Cardiac muscle cell (in vitro differentiated cells and primary cell): ENCODE results near the gene WDR43. TPM values are rescaled to one million over a fixed set of nuclear protein-coding genes. Genes with fewer than 3 reads are reported as not detected.

Experiments used
- DNase-seq, 2 donors: peaks; one replicate each; pipeline versions ENCODE4 v3.0.0 to v3.0.0-alpha.2; 2010 to 2017; ENCODE audit warnings: low read depth in 1 of 2, low spot score in 1 of 2
- H3K27ac ChIP-seq: fragments of 200-600 bp; sonication (generic); 2 replicates; pipeline ENCODE4 v1.5.1; 2016
- H3K27me3 ChIP-seq: fragments of 200-600 bp; sonication (generic); 2 replicates; pipeline ENCODE4 v1.6.0; 2016; ENCODE audit warnings: control low read depth
- H3K36me3 ChIP-seq: fragments of 200-600 bp; sonication (generic); 2 replicates; pipeline ENCODE4 v1.5.1; 2016; ENCODE audit warnings: control low read depth
- H3K4me1 ChIP-seq: fragments of 200-600 bp; sonication (generic); 2 replicates; pipeline ENCODE4 v1.8.1; 2017; ENCODE audit warnings: low read depth, mild to moderate bottlenecking, mixed run types
- H3K4me3 ChIP-seq: fragments of 200-600 bp; sonication (generic); 2 replicates; pipeline ENCODE4 v1.5.1; 2016; ENCODE audit warnings: mild to moderate bottlenecking
- H3K9me3 ChIP-seq: fragments of 200-600 bp; sonication (generic); 2 replicates; pipeline ENCODE4 v1.5.1; 2017; ENCODE audit warnings: low read depth, mild to moderate bottlenecking, control low read depth
- polyA plus RNA-seq: library from polyadenylated mRNA; unstranded; fragments of >200 nt; fragmentation: Nextera tagmentation; extraction: Ambion mirVana; gene quantifications from 2 replicates; pipeline ENCODE4 v1.2.1, GENCODE V29; 2016
- total RNA-seq: library from RNA; depleted of rRNA; stranded (reverse); fragments of >200 nt; gene quantifications from 2 replicates; pipeline ENCODE4 v1.2.3, GENCODE V29; 2016
- TF ChIP-seq, protein P1 (sequence below): IDR thresholded peaks from 2 replicates; pipeline ENCODE4 v1.5.1; 2012; ENCODE audit warnings: low read depth, mild to moderate bottlenecking, low read length

The WDR43 gene
- total and polyA plus RNA-seq, 2 experiments from 2014 or later, result 16.9 to 34.1 TPM

DNA sequence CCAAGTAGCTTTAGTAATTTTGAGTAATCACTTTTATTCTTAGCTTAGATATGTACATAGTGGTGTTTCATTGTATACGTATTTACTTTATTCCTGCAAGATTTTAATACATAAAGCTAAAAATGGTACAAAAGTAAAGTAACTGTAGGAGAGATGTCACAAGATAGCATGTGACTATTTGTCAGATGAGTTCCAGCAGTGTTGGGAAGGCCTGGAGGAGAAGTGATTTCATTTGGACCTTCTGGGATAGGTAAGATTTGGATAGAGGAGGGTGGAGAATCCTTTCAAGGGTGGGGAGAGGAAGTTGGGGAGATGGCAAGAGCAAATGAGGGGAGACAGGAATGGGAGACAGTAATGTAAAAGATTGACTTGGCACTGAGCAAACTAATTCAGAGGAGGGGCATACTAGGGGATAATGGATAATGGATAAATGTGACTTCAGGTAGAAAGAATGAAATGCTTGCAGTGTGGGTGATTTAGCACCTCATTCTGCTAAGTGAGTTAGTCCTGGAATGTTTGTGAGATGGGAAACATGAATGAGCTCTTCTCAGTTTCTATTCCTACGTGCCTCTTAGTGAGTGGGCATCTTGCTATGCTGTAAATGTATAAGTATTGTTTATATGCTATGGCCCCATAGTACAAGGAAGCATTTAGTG, 10.5 kb downstream of the WDR43 start:
- no peak for DNase-seq
- TF ChIP-seq, protein P1, sequence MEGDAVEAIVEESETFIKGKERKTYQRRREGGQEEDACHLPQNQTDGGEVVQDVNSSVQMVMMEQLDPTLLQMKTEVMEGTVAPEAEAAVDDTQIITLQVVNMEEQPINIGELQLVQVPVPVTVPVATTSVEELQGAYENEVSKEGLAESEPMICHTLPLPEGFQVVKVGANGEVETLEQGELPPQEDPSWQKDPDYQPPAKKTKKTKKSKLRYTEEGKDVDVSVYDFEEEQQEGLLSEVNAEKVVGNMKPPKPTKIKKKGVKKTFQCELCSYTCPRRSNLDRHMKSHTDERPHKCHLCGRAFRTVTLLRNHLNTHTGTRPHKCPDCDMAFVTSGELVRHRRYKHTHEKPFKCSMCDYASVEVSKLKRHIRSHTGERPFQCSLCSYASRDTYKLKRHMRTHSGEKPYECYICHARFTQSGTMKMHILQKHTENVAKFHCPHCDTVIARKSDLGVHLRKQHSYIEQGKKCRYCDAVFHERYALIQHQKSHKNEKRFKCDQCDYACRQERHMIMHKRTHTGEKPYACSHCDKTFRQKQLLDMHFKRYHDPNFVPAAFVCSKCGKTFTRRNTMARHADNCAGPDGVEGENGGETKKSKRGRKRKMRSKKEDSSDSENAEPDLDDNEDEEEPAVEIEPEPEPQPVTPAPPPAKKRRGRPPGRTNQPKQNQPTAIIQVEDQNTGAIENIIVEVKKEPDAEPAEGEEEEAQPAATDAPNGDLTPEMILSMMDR, result no peak
- H3K4me3 ChIP-seq, result no peak overlapping the region
- H3K27ac ChIP-seq, result no peak overlapping the region
- no peaks in the 10 kb centered on the region for H3K9me3 ChIP-seq
- H3K27me3 ChIP-seq, result no peaks in the 10 kb centered on the region
- H3K36me3 ChIP-seq, result peaks cover 29% of the 10 kb centered on the region
- no peaks in the 10 kb centered on the region for H3K4me1 ChIP-seq

DNA sequence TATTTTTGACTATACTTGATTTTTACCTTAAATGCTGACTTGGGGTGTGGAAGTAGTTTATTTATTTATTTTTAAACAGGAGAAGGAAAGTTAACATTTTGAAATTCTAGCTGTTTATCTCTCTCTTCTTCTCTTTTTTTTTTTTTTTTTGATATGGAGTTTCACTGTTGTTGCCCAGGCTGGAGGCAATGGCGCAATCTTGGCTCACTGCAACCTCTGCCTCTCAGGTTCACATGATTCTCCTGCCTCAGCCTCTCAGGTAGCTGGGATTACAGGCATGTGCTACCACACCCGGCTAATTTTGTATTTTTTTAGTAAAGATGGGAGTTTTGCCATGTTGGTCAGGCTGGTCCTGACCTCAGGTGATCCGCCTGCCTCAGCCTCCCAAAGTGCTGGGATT, 11.1 kb downstream of the WDR43 start:
- DNase-seq, result no peak
- Histone ChIP-seq H3K27ac (no peak overlapping the region), H3K4me1 (no peaks in the 10 kb centered on the region), H3K36me3 (peaks cover 29% of the 10 kb centered on the region), H3K4me3 (no peak overlapping the region), H3K9me3 (no peaks in the 10 kb centered on the region), H3K27me3 (no peaks in the 10 kb centered on the region)
- TF ChIP-seq, protein P1, result no peak

DNA sequence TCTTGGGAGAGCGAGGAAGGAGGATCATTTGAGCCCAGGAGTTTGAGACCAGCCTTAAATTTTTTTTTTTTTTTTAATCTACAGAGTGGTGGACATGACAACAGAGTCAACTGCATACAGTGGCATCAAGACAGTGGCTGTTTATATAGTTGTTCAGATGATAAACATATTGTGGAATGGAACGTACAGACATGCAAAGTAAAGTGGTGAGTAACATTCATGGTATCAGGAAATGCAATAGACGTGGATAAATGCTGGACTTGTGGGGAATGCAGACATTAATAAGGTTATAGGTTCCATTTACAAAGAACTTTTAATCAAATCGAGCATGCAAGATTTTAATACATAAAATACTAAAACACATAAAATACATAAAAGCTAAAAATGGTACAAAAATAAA, 11.9 kb downstream of the WDR43 start:
- TF ChIP-seq, protein P1, result no peak
- Histone ChIP-seq H3K4me1 (no peaks in the 10 kb centered on the region), H3K9me3 (no peaks in the 10 kb centered on the region), H3K4me3 (no peak overlapping the region), H3K27me3 (no peaks in the 10 kb centered on the region), H3K36me3 (peaks cover 29% of the 10 kb centered on the region), H3K27ac (no peak overlapping the region)
- DNase-seq, result no peak

DNA sequence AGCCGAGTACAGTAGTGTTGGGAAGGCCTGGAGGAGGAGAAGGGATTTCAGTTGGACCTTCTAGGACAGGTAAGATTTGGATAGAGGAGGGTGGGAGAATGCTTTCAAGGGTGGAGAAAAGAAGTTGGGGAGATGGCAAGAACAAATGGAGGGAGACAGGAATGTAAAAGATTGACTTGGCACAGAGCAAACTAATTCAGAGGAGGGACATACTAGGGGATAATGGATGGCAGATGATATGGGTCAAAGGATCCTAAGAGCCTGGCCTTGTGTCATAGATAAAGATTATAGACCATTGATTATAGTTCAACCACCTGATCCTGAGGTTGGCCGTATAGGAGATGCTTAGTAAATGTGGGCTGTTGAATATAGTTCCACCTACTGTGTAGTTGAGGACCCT, 12.4 kb downstream of the WDR43 start:
- Histone ChIP-seq H3K27me3 (no peaks in the 10 kb centered on the region), H3K4me3 (no peak overlapping the region), H3K36me3 (peaks cover 29% of the 10 kb centered on the region), H3K4me1 (no peaks in the 10 kb centered on the region), H3K27ac (no peak overlapping the region), H3K9me3 (no peaks in the 10 kb centered on the region)
- no peak for DNase-seq
- TF ChIP-seq, protein P1, result no peak

DNA sequence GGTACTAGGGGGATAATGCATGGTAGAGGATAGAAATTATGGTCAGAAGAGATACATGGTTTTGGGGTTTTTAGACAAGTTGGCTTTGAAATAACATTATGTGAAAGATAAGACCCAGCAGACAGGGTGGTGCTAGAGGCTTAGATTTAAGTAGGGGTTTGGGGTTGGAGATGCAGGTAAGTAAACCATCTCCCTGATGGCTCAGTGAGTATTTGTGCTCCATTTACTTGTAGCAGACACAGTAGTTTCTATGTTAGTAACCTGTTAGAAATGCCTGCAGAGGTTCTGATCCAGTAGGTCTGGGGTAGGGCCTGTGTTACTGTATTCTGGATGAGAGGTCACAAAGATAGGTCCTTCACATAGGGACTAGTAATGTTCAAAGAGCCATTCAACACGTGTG, 13.7 kb downstream of the WDR43 start:
- no peak overlapping the region for H3K27ac ChIP-seq
- TF ChIP-seq, protein P1, result no peak
- H3K4me3 ChIP-seq, result no peak overlapping the region
- H3K9me3 ChIP-seq, result no peaks in the 10 kb centered on the region
- peaks cover 26% of the 10 kb centered on the region for H3K36me3 ChIP-seq
- DNase-seq, result no peak
- H3K4me1 ChIP-seq, result no peaks in the 10 kb centered on the region
- H3K27me3 ChIP-seq, result no peaks in the 10 kb centered on the region
